Glomerular endothelial cell (primary cell): Measurements from ENCODE around the gene SWI5. TPM values are rescaled to one million over a fixed set of nuclear protein-coding genes. Genes with fewer than 3 reads are reported as not detected.
"Not testable (repeated sequence)": the region's sequence is repeated elsewhere in the genome, so short reads cannot be mapped to it uniquely, and the experiment has no call there.

ENCODE experiments used
- DNase-seq: peaks from one replicate; pipeline ENCODE4 v3.0.0-alpha.2; 2011; ENCODE audit warnings: low read depth, low spot score; ENCODE audit errors: extremely low read depth
- total RNA-seq: library from RNA; depleted of rRNA; stranded (reverse); fragments of >200 nt; gene quantifications from 2 replicates; pipeline ENCODE4 v1.2.3, GENCODE V29; 2015

SWI5 gene
- total RNA-seq, 1 donor from 2014 or later = 28.4 TPM

- DNase-seq = no peak
Measured at GRCh38 chr9:128276574-128277270, 646 bp downstream of the SWI5 start.

- not testable (repeated sequence) for DNase-seq
Measured at GRCh38 chr9:128279088-128280073, 3.3 kb downstream of the SWI5 start.

GRCh38 chr9:128280084-128280622 lies 4.1 kb downstream of the SWI5 start:
- DNase-seq = no peak

GRCh38 chr9:128282500-128282899 lies 6.4 kb downstream of the SWI5 start:
- no peak for DNase-seq

GRCh38 chr9:128285033-128285784 lies 9.1 kb downstream of the SWI5 start:
- no peak for DNase-seq

- DNase-seq = no peak
Measured at GRCh38 chr9:128286440-128286839, 10.4 kb downstream of the SWI5 start.

- DNase-seq = no peak
Measured at GRCh38 chr9:128288273-128289004, 12.4 kb downstream of the SWI5 start.

GRCh38 chr9:128292009-128292408 lies 15.9 kb downstream of the SWI5 start:
- no peak for DNase-seq

GRCh38 chr9:128293091-128293490 lies 17.0 kb downstream of the SWI5 start:
- DNase-seq = no peak

GRCh38 chr9:128294142-128294541 lies 18.1 kb downstream of the SWI5 start:
- DNase-seq = no peak

GRCh38 chr9:128296340-128297220 lies 20.5 kb downstream of the SWI5 start:
- no peak for DNase-seq

- no peak for DNase-seq
Measured at GRCh38 chr9:128297221-128297773, 21.2 kb downstream of the SWI5 start.

GRCh38 chr9:128298535-128299482 lies 22.7 kb downstream of the SWI5 start:
- no peak for DNase-seq

GRCh38 chr9:128304136-128304970 lies 28.3 kb downstream of the SWI5 start:
- no peak for DNase-seq

GRCh38 chr9:128304971-128305288 lies 28.9 kb downstream of the SWI5 start:
- DNase-seq = no peak

GRCh38 chr9:128309551-128309950 lies 33.5 kb downstream of the SWI5 start:
- no peak for DNase-seq

- no peak for DNase-seq
Measured at GRCh38 chr9:128310461-128310860, 34.4 kb downstream of the SWI5 start.
